ENCODE data around the gene SPEG.

DNA sequence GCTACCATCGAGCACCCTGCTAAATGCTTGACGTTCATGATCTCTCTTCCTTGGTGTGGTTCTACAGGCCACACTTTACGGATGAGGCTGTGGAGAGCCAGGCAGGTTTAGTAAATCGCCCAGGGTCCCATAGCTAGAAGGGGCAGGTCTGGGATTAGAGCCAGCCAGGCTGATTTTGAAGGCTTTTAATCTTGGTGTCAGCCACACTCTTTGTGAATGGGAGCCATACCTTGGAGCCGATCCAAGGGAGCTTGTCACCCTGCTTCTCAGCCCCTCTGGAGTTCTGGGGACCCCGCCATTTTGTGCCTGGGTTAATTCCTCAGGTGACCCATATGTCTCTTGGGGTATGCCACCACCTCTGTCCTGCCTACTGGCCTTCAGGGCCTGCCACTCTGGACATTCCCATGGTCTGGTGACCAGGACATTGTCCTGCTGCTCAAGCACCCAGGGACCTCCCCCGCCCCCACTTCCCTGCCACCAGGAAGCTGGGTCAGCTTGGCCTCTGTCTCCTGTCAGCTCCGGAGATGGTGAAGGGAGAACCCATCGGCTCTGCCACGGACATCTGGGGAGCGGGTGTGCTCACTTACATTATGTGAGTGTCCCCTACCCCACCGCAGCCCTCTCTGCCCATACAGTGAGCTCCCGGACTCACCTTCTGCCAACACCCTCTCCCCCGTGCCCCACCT is 56.8 kb downstream of the SPEG start:
- TF ChIP-seq CTCF (IDR thresholded peaks at IDR 0.05) (no peak), EP300 (IDR thresholded peaks at IDR 0.05) (no peak), POLR2A (IDR thresholded peaks at IDR 0.05) (no peak)

Measured in tibial nerve (tissue), 4 donors.